ENCODE measurements around the gene TMEM140. TPM values are rescaled to one million over a fixed set of nuclear protein-coding genes. Genes with fewer than 3 reads are reported as not detected.

The TMEM140 gene
- total and polyA plus RNA-seq, 2 of the 13 experiments (the other 11 are each of a cell fraction or from before 2014, with no cell fraction given) = 9.2 to 21.7 TPM

DNA sequence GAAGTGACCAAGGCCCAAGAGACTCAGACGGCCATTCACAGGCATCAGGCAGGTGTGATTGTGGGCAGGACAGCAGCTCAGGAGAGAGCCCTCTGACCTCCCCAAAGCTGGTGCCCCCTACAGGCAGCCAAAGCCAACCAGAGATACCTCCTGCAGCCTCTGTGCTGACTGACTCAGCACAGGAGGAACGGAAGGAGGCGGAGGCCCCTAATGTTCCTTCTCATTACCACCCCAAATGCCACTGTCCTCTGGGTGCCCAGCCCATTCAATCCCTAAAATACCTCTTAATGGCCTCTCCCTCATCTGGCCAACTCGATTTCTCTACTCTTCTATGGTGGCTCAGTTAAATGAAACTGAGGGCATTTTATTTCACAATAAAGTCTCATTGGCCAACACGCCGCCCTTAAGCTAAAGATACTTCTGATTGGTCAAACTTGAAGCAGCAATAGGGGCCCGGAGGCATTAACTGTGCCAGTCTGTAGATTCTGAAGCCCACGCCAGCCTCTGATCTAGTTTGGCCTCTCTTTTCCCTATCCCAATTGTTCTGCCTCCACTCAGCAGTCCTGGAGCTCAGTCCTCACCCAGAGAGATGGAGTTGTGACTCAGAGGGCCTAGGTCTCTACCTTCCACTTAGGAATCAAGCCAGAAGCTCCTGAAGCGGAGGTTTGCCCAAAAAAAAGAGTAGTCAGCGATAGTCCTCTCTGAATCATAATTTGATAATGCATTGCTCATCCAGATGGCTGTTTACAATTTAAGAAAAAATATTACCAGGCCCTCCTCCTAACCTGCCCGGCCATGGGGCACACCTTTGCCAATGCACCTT lies 21.5 kb downstream of the TMEM140 start (continued):
- TF ChIP-seq, protein P1, sequence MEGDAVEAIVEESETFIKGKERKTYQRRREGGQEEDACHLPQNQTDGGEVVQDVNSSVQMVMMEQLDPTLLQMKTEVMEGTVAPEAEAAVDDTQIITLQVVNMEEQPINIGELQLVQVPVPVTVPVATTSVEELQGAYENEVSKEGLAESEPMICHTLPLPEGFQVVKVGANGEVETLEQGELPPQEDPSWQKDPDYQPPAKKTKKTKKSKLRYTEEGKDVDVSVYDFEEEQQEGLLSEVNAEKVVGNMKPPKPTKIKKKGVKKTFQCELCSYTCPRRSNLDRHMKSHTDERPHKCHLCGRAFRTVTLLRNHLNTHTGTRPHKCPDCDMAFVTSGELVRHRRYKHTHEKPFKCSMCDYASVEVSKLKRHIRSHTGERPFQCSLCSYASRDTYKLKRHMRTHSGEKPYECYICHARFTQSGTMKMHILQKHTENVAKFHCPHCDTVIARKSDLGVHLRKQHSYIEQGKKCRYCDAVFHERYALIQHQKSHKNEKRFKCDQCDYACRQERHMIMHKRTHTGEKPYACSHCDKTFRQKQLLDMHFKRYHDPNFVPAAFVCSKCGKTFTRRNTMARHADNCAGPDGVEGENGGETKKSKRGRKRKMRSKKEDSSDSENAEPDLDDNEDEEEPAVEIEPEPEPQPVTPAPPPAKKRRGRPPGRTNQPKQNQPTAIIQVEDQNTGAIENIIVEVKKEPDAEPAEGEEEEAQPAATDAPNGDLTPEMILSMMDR (CRISPR knock-in tag; IDR thresholded peaks at IDR 0.05) = peak; percentile 90
- TF ChIP-seq, protein P2, sequence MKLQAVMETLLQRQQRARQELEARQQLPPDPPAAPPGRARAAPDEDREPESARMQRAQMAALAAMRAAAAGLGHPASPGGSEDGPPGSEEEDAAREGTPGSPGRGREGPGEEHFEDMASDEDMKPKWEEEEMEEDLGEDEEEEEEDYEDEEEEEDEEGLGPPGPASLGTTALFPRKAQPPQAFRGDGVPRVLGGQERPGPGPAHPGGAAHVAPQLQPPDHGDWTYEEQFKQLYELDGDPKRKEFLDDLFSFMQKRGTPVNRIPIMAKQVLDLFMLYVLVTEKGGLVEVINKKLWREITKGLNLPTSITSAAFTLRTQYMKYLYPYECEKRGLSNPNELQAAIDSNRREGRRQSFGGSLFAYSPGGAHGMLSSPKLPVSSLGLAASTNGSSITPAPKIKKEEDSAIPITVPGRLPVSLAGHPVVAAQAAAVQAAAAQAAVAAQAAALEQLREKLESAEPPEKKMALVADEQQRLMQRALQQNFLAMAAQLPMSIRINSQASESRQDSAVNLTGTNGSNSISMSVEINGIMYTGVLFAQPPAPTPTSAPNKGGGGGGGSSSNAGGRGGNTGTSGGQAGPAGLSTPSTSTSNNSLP (IDR thresholded peaks at IDR 0.05; ENCODE audit: low read depth, low read length) = 0 out of 2 replicates have a peak, but pooled peaks have one; percentile 9
- TF ChIP-seq ZKSCAN8 (CRISPR knock-in tag; IDR thresholded peaks at IDR 0.05; ENCODE audit: borderline replicate concordance) (no peak), MIER2 (CRISPR knock-in tag; IDR thresholded peaks at IDR 0.05) (no peak), MTF1 (CRISPR knock-in tag; IDR thresholded peaks at IDR 0.05) (no peak), ZBTB7B (CRISPR knock-in tag; IDR thresholded peaks at IDR 0.05) (no peak), ZSCAN21 (CRISPR knock-in tag; IDR thresholded peaks at IDR 0.05; ENCODE audit: borderline replicate concordance) (no peak), ZNF563 (CRISPR knock-in tag; IDR thresholded peaks at IDR 0.05) (no peak), PLRG1 (conservative IDR thresholded peaks at IDR 0.05) (no peak), ZNF556 (CRISPR knock-in tag; IDR thresholded peaks at IDR 0.05; ENCODE audit: borderline replicate concordance) (no peak), SETDB1 (CRISPR knock-in tag; IDR thresholded peaks at IDR 0.05; ENCODE audit: borderline replicate concordance) (no peak), ZNF44 (CRISPR knock-in tag; IDR thresholded peaks at IDR 0.05) (no peak), CBX1 (IDR thresholded peaks at IDR 0.05; ENCODE audit: low read depth) (no peak), ZNF749 (CRISPR knock-in tag; IDR thresholded peaks at IDR 0.05; ENCODE audit: borderline replicate concordance) (no peak), ZKSCAN1 (IDR thresholded peaks at IDR 0.05; ENCODE audit: low read length) (0 out of 2 replicates have a peak, but pooled peaks have one; percentile 16), CHD2 (IDR thresholded peaks at IDR 0.05; ENCODE audit: low read depth, low read length) (no peak), POLR2G (IDR thresholded peaks at IDR 0.05; ENCODE audit: low read depth, low read length) (0 out of 2 replicates have a peak, but pooled peaks have one; percentile 2), NR3C1 (CRISPR knock-in tag; IDR thresholded peaks at IDR 0.05) (no peak)
- TF ChIP-seq, protein P3, sequence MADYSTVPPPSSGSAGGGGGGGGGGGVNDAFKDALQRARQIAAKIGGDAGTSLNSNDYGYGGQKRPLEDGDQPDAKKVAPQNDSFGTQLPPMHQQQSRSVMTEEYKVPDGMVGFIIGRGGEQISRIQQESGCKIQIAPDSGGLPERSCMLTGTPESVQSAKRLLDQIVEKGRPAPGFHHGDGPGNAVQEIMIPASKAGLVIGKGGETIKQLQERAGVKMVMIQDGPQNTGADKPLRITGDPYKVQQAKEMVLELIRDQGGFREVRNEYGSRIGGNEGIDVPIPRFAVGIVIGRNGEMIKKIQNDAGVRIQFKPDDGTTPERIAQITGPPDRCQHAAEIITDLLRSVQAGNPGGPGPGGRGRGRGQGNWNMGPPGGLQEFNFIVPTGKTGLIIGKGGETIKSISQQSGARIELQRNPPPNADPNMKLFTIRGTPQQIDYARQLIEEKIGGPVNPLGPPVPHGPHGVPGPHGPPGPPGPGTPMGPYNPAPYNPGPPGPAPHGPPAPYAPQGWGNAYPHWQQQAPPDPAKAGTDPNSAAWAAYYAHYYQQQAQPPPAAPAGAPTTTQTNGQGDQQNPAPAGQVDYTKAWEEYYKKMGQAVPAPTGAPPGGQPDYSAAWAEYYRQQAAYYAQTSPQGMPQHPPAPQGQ (CRISPR knock-in tag; IDR thresholded peaks at IDR 0.05; ENCODE audit: borderline replicate concordance) = no peak
- TF ChIP-seq, protein P4, sequence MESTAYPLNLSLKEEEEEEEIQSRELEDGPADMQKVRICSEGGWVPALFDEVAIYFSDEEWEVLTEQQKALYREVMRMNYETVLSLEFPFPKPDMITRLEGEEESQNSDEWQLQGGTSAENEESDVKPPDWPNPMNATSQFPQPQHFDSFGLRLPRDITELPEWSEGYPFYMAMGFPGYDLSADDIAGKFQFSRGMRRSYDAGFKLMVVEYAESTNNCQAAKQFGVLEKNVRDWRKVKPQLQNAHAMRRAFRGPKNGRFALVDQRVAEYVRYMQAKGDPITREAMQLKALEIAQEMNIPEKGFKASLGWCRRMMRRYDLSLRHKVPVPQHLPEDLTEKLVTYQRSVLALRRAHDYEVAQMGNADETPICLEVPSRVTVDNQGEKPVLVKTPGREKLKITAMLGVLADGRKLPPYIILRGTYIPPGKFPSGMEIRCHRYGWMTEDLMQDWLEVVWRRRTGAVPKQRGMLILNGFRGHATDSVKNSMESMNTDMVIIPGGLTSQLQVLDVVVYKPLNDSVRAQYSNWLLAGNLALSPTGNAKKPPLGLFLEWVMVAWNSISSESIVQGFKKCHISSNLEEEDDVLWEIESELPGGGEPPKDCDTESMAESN (CRISPR knock-in tag; conservative IDR thresholded peaks at IDR 0.05) = no peak
